Lung (tissue), 12 donors: ENCODE measurements around the gene EGFR. TPM values are rescaled to one million over a fixed set of nuclear protein-coding genes. Genes with fewer than 3 reads are reported as not detected.

ENCODE experiments used
- ATAC-seq: fragments of 200-7000 bp; cut with Tn5 transposase; one replicate; pipeline ENCODE4 v1.9.1; 2020; ENCODE audit warnings: moderate number of reproducible peaks; ENCODE audit not compliant: insufficient read depth, low FRiP score
- DNase-seq, 3 donors: peaks; one replicate each; pipeline ENCODE4 v3.0.0-alpha.2; 2013 to 2017
- H3K27ac ChIP-seq, 2 donors: one replicate each; pipeline ENCODE4 v1.5.1; 2013; ENCODE audit warnings: mild to moderate bottlenecking in 2 of 2, moderate library complexity in 2 of 2, control low read depth in 1 of 2, inconsistent platforms in 1 of 2, low read depth in 1 of 2, low read length in 1 of 2
- H3K27me3 ChIP-seq, 3 donors: one replicate each; pipeline ENCODE4 v1.5.1; 2013; ENCODE audit warnings: low read length in 2 of 3; ENCODE audit not compliant: control insufficient read depth in 3 of 3, insufficient read depth in 3 of 3
- H3K36me3 ChIP-seq, 4 donors: one replicate each; pipeline ENCODE4 v1.5.1; 2013; ENCODE audit warnings: low read length in 4 of 4, mild to moderate bottlenecking in 1 of 4, moderate library complexity in 1 of 4; ENCODE audit not compliant: control insufficient read depth in 4 of 4, insufficient read depth in 4 of 4
- H3K4me1 ChIP-seq, 5 donors: one replicate each; pipeline ENCODE4 v1.5.1; 2013; ENCODE audit warnings: low read length in 5 of 5, mild to moderate bottlenecking in 2 of 5, moderate library complexity in 1 of 5; ENCODE audit not compliant: control insufficient read depth in 5 of 5, insufficient read depth in 5 of 5
- H3K4me3 ChIP-seq: one replicate; pipeline ENCODE4 v1.5.1; 2013; ENCODE audit warnings: mild to moderate bottlenecking, control low read depth, moderate library complexity
- H3K9ac ChIP-seq, 2 donors: one replicate each; pipeline ENCODE4 v1.5.1; 2013; ENCODE audit warnings: low read length in 2 of 2, control low read depth in 1 of 2; ENCODE audit not compliant: insufficient read depth in 1 of 2
- H3K9me3 ChIP-seq, 4 donors: one replicate each; pipeline ENCODE4 v1.5.1; 2013; ENCODE audit warnings: low read length in 3 of 4, mild to moderate bottlenecking in 1 of 4, moderate library complexity in 1 of 4; ENCODE audit not compliant: control insufficient read depth in 4 of 4, insufficient read depth in 3 of 4
- WGBS, 2 donors: extraction: QIAGEN DNeasy Blood & Tissue Kit; methylation state at CpG; one replicate each; pipeline ENCODE4 v1.1.7; 2013; 5-methylcytosine and 5-hydroxymethylcytosine counted together
- polyA plus RNA-seq, 2 donors: library from polyadenylated mRNA; stranded (reverse); fragments of 200-250 nt; gene quantifications; one replicate each; pipeline ENCODE4 v1.2.1, GENCODE V29; 2013
- total RNA-seq, 2 donors: library from RNA; depleted of rRNA in 1 of 2; stranded (reverse); fragments of >200 nt in 1 of 2; gene quantifications; one replicate each; pipeline ENCODE4 v1.2.1, GENCODE V29; 2014 to 2021
- TF ChIP-seq, protein P1 (sequence below): IDR thresholded peaks from 2 replicates; pipeline ENCODE4 v1.5.1; 2012; ENCODE audit warnings: mild to moderate bottlenecking; ENCODE audit errors: control extremely low read depth, extremely low read depth
- donor health status: control.
- donor health status: control.
- donor health status: Bipolar disorder and iron deficiency.
- donor health status: healthy.
- donor health status: DM: yes; HTN: yes; CAD: no.

The EGFR gene
- total and polyA plus RNA-seq, 4 donors = 11.6 to 78.7 (median 37.1) TPM

- H3K27ac ChIP-seq = no peak overlapping the region
- no peaks in the 10 kb centered on the region for H3K9me3 ChIP-seq
- TF ChIP-seq, protein P1, sequence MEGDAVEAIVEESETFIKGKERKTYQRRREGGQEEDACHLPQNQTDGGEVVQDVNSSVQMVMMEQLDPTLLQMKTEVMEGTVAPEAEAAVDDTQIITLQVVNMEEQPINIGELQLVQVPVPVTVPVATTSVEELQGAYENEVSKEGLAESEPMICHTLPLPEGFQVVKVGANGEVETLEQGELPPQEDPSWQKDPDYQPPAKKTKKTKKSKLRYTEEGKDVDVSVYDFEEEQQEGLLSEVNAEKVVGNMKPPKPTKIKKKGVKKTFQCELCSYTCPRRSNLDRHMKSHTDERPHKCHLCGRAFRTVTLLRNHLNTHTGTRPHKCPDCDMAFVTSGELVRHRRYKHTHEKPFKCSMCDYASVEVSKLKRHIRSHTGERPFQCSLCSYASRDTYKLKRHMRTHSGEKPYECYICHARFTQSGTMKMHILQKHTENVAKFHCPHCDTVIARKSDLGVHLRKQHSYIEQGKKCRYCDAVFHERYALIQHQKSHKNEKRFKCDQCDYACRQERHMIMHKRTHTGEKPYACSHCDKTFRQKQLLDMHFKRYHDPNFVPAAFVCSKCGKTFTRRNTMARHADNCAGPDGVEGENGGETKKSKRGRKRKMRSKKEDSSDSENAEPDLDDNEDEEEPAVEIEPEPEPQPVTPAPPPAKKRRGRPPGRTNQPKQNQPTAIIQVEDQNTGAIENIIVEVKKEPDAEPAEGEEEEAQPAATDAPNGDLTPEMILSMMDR = no peak
- DNase-seq (peak; percentile 81 to 91 (median 90)), ATAC-seq (peak; percentile 36)
- no peak overlapping the region for H3K9ac ChIP-seq
- H3K27me3 ChIP-seq = no peaks in the 10 kb centered on the region
- peaks cover 0 to 28% (median 14%) of the 10 kb centered on the region in 4 donors for H3K36me3 ChIP-seq
- WGBS, 2 donors = 40 to 57% methylated on average over 8 of the region's 8 CpGs
- H3K4me1 ChIP-seq = peaks cover 0 to 23% (median 4%) of the 10 kb centered on the region in 5 donors
- H3K4me3 ChIP-seq = no peak overlapping the region
These were observed 121.6 kb downstream of the EGFR start for GRCh38 chr7:55140221-55140940.

GRCh38 chr7:55140941-55141278 lies 122.1 kb downstream of the EGFR start:
- H3K27me3 ChIP-seq = no peaks in the 10 kb centered on the region
- H3K4me3 ChIP-seq = no peak overlapping the region
- peaks cover 0 to 28% (median 17%) of the 10 kb centered on the region in 4 donors for H3K36me3 ChIP-seq
- TF ChIP-seq, protein P1 = no peak
- DNase-seq (no peak), ATAC-seq (no peak)
- H3K9ac ChIP-seq = no peak overlapping the region
- peaks cover 0 to 23% (median 4%) of the 10 kb centered on the region in 5 donors for H3K4me1 ChIP-seq
- no peak overlapping the region for H3K27ac ChIP-seq
- H3K9me3 ChIP-seq = no peaks in the 10 kb centered on the region

DNA sequence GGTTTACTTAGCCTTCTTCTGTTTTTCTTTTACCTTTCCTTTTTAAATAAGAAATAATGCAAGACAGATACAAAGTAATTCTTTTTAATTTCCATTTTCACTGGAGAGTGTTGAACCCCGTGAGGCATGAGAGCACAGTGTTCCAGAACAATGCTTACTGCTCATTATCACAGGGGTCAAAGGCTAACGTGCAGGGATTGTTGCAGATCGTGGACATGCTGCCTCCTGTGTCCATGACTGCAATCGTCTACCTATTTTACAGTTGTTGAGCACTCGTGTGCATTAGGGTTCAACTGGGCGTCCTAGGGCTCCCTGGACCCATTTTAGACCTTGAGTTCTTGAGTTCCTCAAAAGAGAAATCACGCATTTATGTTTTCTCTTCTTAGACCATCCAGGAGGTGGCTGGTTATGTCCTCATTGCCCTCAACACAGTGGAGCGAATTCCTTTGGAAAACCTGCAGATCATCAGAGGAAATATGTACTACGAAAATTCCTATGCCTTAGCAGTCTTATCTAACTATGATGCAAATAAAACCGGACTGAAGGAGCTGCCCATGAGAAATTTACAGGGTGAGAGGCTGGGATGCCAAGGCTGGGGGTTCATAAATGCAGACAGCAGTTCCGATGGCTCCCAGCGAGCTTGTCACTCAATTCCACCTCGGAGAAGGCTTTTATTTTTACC lies 124.2 kb downstream of the EGFR start:
- Histone ChIP-seq H3K4me3 (no peak overlapping the region), H3K9ac (no peak overlapping the region), H3K9me3 (peaks cover 0 to 5% (median 0%) of the 10 kb centered on the region in 4 donors), H3K4me1 (peaks cover 0 to 19% (median 4%) of the 10 kb centered on the region in 5 donors), H3K27me3 (no peaks in the 10 kb centered on the region), H3K36me3 (peaks cover 0 to 44% (median 28%) of the 10 kb centered on the region in 4 donors), H3K27ac (no peak overlapping the region)
- no peak for DNase-seq
- 85 to 86% methylated on average over 13 of the region's 13 CpGs for WGBS, 2 donors
- ATAC-seq = no peak
- TF ChIP-seq, protein P1 = no peak
